ENCODE results near the gene MORN1. TPM values are rescaled to one million over a fixed set of nuclear protein-coding genes. Genes with fewer than 3 reads are reported as not detected.

MORN1 gene
- total RNA-seq, 3 donors from 2014 or later: 6.4 to 7.0 (median 6.7) TPM

DNA sequence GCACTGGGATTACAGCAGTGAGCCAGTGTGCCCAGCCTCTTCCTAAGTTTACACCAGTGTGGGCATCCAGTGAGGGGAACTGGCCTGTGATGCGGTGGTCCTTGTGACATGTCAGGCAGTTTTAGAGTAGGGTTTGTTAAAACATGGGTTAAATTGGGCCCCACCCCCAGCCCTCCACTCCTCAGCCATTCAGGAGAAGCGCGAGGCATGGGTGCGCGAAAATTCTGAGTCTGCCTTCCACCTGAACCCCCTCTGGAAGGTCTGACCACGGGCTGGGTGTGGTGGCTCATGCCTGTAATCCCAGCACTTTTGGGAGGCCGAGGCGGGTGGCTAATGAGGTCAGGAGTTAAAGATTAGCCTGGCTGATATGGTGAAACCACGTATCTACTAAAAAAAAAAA lies 111.5 kb downstream of the MORN1 start:
- ATAC-seq: no peak
- no peaks in the 10 kb centered on the region for H3K9me3 Mint-ChIP-seq

DNA sequence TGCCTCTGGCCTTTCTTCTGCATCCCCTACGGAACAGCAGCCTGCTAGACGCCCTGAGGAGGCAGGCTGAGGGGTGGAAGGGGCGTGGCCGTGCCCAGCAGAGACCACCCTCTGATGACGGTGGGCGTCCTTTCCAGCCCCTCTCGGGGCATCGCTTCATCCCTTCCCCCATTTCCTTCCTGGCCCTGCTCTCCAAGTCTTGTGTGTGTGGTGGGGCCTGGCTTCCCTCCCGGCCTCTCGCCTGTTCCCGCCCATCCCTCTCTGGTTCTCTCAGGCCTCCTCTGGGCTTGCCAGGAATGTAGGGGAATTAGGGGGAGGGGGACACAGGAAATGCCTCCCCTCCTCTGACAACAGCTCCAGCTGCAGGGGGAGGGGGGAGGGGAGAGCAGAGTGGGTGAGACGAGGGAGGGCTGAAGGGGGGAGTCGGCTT lies 112.1 kb downstream of the MORN1 start:
- Mint-ChIP-seq H3K4me1 (ENCODE audit: low read depth) (peaks cover 35% of the 10 kb centered on the region), H3K4me3 (no peak overlapping the region), H3K9me3 (no peaks in the 10 kb centered on the region), H3K36me3 (ENCODE audit: insufficient read depth) (no peaks in the 10 kb centered on the region), H3K27me3 (ENCODE audit: low read depth) (no peaks in the 10 kb centered on the region)
- no peak for DNase-seq
- no peak for ATAC-seq

More for the DNA sequence above, 111.5 kb downstream of the MORN1 start:
- H3K36me3 Mint-ChIP-seq (ENCODE audit: insufficient read depth): no peaks in the 10 kb centered on the region
- peaks cover 32% of the 10 kb centered on the region for H3K4me1 Mint-ChIP-seq (ENCODE audit: low read depth)
- no peak for DNase-seq
- no peaks in the 10 kb centered on the region for H3K27me3 Mint-ChIP-seq (ENCODE audit: low read depth)
- H3K4me3 Mint-ChIP-seq: no peak overlapping the region

DNA sequence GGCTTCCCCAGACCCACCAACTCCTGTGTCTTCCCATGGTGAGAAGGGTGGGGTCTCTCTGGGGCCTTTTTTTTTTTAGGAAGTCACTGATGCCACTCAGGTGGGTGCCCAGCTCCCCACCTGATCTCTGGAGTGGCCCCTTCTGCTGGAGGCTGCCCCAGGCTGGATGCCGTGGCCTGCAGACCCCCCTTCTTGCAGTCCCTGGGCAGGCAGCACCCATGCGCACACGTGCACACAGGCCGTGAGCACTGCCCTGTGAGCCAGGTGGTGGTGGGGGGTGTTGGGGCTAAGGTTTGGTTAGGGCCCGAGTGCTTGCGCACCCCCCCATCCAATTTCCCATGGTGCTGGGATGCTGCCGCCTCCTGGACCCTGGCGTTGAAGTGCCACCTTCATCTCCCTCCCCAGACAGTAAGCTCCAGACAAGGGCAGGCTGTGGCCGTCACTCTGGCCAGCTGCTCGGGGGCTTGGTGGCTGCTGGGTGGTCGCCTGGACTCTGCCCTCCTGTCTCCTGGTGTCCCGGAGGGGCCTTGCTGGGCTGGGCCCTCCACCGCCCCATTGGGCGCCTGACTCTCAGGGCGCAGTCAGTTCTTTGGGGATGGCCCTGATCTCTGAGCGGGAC lies 112.7 kb downstream of the MORN1 start:
- Mint-ChIP-seq H3K27me3 (ENCODE audit: low read depth) (no peaks in the 10 kb centered on the region), H3K4me1 (ENCODE audit: low read depth) (peaks cover 37% of the 10 kb centered on the region), H3K4me3 (no peak overlapping the region), H3K9me3 (no peaks in the 10 kb centered on the region), H3K36me3 (ENCODE audit: insufficient read depth) (no peaks in the 10 kb centered on the region)
- ATAC-seq (no peak), DNase-seq (no peak)

DNA sequence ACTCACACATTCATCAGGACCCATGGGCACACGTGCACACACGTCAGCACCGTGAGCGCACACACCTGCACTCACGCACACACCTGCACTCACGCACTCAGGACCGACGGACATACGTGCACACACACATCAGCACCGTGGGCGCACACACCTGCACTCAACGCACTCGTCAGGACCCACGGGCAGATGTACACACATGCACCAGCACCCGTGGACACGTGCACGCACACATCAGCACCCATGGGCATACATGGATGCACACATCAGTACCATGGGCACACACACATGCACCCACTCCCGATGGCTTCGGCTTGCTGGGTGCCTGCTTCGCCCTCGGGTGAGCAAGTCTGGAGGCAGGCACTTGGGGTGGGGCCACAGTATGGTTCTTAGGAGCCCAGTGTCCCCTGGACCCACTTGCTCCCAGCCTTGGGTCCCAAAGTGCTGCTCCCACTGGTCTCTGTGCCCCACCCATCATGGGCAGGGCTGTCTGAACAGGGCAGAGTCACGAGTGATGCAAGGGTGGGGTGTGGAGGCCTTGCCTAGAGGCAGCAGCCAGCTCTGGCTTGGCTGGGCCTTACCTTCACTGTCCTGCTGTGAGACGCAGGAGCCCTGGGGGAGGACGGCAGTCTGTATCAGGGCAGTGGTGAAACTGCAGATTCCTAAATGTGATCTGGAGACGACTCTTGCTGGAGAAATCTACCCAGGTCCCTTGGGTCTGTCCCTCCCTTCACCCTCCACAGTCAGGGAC lies 113.4 kb downstream of the MORN1 start:
- Mint-ChIP-seq H3K4me1 (ENCODE audit: low read depth) (peaks cover 45% of the 10 kb centered on the region), H3K4me3 (no peak overlapping the region), H3K27me3 (ENCODE audit: low read depth) (no peaks in the 10 kb centered on the region), H3K36me3 (ENCODE audit: insufficient read depth) (no peaks in the 10 kb centered on the region), H3K9me3 (no peaks in the 10 kb centered on the region)
- ATAC-seq: no peak
- no peak for DNase-seq

DNA sequence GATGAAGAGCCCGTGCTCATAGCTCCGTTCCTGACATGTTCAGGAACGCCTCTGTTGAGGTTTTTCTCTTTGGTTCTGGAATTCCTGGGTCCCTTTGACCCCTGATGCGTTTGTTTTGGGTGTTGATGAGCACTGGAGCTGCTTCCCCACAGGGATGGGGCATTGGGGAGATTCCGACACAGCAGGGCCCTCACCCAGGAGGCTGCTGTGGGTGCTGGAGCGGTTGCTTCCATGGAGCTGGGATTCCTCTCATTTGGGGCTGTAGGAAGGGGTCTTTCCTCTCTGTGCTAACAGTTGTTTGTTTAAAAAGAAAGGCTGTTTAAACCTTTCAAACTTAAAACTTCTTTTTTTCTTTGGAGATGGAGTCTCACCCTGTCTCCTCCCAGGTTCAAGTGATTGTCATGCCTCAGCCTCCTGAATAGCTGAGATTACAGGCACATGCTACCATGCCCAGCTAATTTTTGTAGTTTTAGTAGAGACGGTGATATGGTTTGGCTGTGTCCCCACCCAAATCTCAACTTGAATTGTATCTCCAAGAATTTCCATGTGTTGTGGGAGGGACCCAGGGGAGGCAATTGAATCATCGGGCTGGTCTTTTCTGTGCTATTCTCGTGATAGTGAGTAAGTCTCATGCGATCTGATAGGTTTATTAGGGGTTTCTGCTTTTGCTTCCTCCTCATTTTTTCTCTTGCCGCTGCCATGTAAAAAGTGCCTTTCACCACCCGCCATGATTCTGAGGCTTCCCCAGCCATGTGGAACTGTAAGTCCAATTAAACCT lies 114.4 kb downstream of the MORN1 start:
- H3K9me3 Mint-ChIP-seq: no peaks in the 10 kb centered on the region
- no peak overlapping the region for H3K4me3 Mint-ChIP-seq
- H3K27me3 Mint-ChIP-seq (ENCODE audit: low read depth): no peaks in the 10 kb centered on the region
- ATAC-seq (no peak), DNase-seq (no peak)
- H3K36me3 Mint-ChIP-seq (ENCODE audit: insufficient read depth): no peaks in the 10 kb centered on the region
- peaks cover 50% of the 10 kb centered on the region for H3K4me1 Mint-ChIP-seq (ENCODE audit: low read depth)

DNA sequence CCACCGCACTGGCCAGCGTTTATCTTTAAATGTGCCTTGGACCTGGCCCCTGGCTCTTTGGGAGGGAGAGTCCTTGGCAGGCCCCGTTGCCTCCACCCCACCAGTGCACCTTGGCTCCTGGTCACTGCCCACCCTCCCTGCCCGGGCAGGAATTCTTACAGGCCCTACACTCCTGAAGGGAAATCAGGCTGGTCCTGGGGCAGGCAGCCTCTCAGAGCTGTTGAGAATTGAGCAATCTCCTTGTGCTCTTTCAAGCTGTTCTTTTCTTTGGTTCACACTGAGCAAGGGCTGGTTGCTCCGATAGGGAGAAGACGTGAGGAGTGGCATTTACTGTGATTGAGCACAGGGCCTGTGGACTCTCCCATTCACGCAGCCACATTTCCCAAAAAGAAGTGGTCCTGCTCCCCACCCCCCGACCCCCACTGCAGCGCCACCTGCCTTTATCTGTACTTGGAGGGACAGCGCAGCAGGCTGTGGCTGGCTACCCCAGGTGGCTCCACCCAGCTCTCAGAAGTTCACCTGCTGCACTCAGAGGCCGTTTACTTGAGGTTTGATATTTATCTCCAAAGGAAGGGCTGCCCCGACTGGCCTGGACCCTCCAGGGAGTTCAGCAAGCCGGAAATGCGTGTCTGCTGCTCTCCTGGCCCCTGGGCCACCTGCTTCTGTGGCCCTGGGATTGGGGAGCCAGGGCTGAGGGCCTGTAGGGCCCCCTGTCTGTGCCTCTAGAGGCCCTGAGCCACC lies 115.4 kb downstream of the MORN1 start:
- no peaks in the 10 kb centered on the region for H3K36me3 Mint-ChIP-seq (ENCODE audit: insufficient read depth)
- peaks cover 50% of the 10 kb centered on the region for H3K4me1 Mint-ChIP-seq (ENCODE audit: low read depth)
- no peak overlapping the region for H3K4me3 Mint-ChIP-seq
- DNase-seq (no peak), ATAC-seq (peak; percentile 29 to 38)
- no peaks in the 10 kb centered on the region for H3K27me3 Mint-ChIP-seq (ENCODE audit: low read depth)
- no peaks in the 10 kb centered on the region for H3K9me3 Mint-ChIP-seq

DNA sequence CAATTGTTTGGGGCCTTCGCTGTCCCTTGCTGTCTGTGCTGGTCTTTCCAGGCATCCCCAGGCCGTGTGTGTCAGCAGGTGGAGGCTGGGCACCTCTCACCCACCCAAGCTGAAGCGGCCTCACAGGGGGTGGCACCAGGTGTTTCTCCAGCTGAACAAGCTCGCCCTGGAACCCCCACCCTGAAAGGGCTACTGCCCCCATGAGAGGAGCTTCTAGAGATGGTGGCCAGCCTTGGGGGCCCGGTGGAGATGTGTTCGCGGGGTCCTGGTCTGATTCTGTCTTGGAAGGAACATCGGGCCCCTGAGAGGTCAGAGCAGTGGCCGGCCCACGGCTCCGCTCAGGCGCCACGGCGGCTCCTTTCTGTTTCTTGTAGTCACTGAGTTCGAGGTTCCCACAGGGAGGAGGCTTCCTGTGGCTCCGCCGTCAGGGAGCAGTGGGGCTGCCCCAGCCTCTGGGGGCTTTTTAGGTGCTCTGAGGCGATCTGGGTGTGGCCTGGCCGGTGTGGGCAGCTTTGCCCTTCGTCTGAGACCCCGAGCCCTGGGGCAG lies 116.4 kb downstream of the MORN1 start:
- DNase-seq (no peak), ATAC-seq (peak in 1 of 2 donors; percentile 44)
- H3K4me3 Mint-ChIP-seq: no peak overlapping the region
- no peaks in the 10 kb centered on the region for H3K9me3 Mint-ChIP-seq
- H3K36me3 Mint-ChIP-seq (ENCODE audit: insufficient read depth): no peaks in the 10 kb centered on the region
- peaks cover 54% of the 10 kb centered on the region for H3K4me1 Mint-ChIP-seq (ENCODE audit: low read depth)
- H3K27me3 Mint-ChIP-seq (ENCODE audit: low read depth): no peaks in the 10 kb centered on the region

DNA sequence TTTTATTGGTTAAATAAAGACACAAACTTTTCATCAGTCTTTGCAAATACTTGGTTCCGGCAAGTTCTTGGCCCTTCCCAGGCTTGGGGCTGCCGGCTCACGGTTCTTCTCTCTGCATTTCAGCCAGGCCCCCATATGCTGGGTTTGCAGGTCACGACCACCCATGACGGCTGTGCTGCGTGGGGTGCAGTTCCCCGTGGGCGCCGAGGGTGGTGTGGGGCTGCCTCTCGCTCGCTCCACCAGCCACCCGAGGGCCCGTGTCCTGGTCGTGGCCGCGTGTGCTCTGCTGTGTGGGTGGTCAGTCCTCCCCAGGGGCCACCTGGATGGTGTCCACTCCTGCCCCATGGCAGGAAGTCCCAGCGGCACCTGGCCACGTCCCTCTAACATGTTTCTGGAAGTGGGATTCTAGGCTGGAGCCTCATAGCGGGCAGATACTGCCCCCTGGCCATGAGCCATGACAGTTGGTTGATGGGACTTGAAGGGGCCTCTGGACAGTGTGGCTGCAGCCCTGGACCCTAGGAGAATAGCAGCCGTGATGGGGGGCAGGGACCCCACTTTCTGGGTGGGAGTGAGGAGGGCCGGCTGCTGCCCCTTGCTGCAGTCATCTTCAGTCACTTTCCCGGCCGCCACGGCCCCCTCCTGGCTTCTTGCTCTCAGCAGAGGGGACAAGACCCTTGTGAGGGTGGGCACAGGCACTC lies 117.0 kb downstream of the MORN1 start:
- DNase-seq (no peak), ATAC-seq (no peak)
- no peaks in the 10 kb centered on the region for H3K9me3 Mint-ChIP-seq
- no peak overlapping the region for H3K4me3 Mint-ChIP-seq
- no peaks in the 10 kb centered on the region for H3K36me3 Mint-ChIP-seq (ENCODE audit: insufficient read depth)
- peaks cover 58% of the 10 kb centered on the region for H3K4me1 Mint-ChIP-seq (ENCODE audit: low read depth)
- no peaks in the 10 kb centered on the region for H3K27me3 Mint-ChIP-seq (ENCODE audit: low read depth)

DNA sequence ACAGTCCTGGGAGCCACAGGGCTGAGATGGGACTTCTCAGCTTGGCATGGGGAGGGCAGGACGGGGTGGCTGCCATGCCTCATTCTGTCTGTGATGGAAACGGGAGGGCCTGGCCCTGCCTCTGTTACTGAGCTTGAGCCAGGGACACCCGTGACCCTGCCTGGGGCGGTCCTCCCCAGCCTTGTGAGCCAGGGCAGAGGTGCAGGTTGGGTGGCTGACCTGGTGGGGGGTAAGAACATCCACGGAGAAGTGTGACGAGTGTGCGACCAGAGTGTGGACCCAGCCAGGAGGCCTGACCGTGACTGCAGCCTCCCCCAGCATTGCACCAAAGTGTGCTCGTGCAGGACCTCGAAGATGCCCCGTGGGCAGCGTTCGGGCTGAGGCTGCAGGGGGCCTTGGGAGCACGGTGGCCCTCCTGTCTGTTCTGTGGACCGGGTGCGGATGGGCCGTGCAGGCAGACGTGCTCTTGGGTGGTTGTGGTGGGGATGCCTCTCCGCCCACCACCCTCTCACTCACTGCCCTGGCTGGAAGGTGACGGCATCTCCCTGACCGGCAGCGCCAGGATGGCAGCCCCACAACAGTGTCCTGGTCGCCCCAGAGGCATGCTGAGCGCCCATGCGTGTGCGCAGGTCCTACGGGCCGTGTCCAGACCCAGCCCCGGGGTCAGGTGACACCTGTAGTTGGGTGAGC lies 117.8 kb downstream of the MORN1 start:
- DNase-seq (no peak), ATAC-seq (no peak)
- no peaks in the 10 kb centered on the region for H3K9me3 Mint-ChIP-seq
- H3K4me3 Mint-ChIP-seq: no peak overlapping the region
- H3K4me1 Mint-ChIP-seq (ENCODE audit: low read depth): peaks cover 63% of the 10 kb centered on the region
- no peaks in the 10 kb centered on the region for H3K27me3 Mint-ChIP-seq (ENCODE audit: low read depth)
- no peaks in the 10 kb centered on the region for H3K36me3 Mint-ChIP-seq (ENCODE audit: insufficient read depth)

DNA sequence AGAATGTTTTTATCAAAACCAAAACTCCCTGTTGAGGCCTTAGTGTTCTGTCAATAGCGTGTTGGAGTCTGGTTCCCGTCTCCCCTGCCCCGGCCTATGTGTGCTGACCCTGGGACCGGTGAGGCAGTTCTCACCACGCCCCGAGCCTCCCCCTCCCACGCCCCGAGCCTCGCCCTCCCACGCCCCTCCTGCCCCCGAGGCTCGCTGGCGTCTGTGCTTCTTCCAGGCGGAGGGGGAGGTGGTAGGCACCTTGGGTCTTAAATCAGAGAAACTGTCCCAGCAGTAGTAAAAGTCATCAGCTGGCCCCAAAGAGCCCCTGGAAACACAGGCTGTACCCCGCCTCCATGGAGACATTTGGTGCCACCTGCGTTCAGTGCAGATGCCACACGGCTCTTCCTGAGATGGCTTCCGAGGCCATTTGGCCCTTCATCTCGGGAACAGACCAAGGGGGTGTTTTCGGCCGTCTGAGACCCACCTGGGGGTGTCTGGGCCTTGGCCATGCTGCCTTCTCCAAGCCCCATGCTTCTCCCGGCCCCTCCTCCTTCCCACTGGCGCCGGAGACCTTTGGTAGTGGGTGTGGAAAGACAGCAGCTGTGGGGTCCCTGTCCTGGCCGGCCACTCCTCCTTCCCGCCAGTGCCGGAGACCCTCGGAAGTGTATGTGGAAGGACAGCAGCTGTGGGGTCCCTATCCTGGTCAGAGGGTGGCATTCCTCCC lies 118.5 kb downstream of the MORN1 start:
- Mint-ChIP-seq H3K36me3 (ENCODE audit: insufficient read depth) (no peaks in the 10 kb centered on the region), H3K9me3 (no peaks in the 10 kb centered on the region), H3K27me3 (ENCODE audit: low read depth) (no peaks in the 10 kb centered on the region), H3K4me3 (no peak overlapping the region), H3K4me1 (ENCODE audit: low read depth) (peaks cover 68% of the 10 kb centered on the region)
- DNase-seq (no peak), ATAC-seq (no peak)

DNA sequence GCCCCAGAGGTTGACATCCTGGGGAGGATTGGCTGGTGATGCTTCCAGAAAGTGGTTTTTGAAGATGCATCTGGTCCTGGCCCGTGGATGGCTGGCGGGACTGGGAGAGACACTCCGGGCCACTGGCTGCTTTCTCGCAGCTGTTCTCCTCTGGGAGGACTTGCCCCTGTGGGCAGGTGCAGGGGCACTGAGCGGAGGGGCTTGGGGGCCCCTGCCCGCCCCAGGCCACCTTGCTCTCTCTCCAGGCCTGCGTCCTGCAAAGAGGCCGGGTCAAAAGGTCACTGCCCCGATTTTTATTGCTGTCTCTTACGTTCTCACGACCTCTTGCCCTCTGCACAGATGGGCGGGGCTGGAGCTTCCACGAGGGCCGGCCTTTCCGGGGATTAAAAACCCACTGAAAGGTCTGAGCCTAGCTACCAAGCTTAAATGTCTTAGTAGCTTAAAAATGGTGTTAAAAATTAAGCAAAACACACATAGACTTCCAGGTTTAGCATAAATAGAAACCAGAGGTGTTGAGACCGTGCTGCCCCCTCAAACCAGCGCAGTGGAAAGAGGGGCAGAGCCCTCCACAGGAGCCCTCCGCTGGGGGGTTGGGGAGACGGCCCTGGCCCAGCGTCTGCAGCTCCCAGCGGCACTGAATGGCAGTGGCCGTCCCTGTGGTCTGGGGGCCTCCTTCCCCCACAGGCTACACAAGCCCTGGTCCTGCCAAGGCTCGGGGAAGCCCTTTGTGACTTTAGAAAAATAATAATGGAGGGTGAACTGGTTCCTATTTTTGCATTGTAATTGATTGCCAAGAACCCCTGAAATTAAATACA lies 119.3 kb downstream of the MORN1 start:
- Mint-ChIP-seq H3K27me3 (ENCODE audit: low read depth) (no peaks in the 10 kb centered on the region), H3K9me3 (no peaks in the 10 kb centered on the region), H3K4me1 (ENCODE audit: low read depth) (peaks cover 63% of the 10 kb centered on the region), H3K4me3 (no peak overlapping the region), H3K36me3 (ENCODE audit: insufficient read depth) (no peaks in the 10 kb centered on the region)
- DNase-seq (no peak), ATAC-seq (no peak)

All from activated T-cell treated with anti-CD3 and anti-CD28 coated beads, Interleukin-2, amount 50 U/mL, for 4 hours (primary cell).